AG04449 (cell line): ENCODE measurements around the gene FAM234B.

Experiments used
- CTCF ChIA-PET: fragments of 350-600 bp; formaldehyde crosslinking; extraction: SDS; loops from one replicate; lab custom pipeline; 2021; ENCODE audit warnings: antibody characterized with exemption; lab: Yijun Ruan, JAX
- POLR2A ChIA-PET: fragments of 400-600, 350-600 bp; formaldehyde crosslinking; extraction: SDS; loops from one replicate; lab custom pipeline; 2020; ENCODE audit warnings: antibody characterized with exemption, inconsistent platforms; lab: Yijun Ruan, JAX
- DNase-seq: peaks from one replicate; pipeline ENCODE4 v3.0.0-alpha.2; 2010; ENCODE audit warnings: low read depth, low spot score
- H3K4me3 ChIP-seq: 2 replicates; pipeline ENCODE4 v1.5.1; 2011; ENCODE audit warnings: low read depth, mild to moderate bottlenecking, control low read depth, low read length
- TF ChIP-seq, protein P1 (sequence below): IDR thresholded peaks from one replicate; pipeline ENCODE4 v1.5.1; 2011; ENCODE audit warnings: mild to moderate bottlenecking, moderate library complexity, low read length, control low read depth, inconsistent platforms; ENCODE audit not compliant: insufficient read depth; ENCODE audit errors: missing control alignments

Gene FAM234B

DNA sequence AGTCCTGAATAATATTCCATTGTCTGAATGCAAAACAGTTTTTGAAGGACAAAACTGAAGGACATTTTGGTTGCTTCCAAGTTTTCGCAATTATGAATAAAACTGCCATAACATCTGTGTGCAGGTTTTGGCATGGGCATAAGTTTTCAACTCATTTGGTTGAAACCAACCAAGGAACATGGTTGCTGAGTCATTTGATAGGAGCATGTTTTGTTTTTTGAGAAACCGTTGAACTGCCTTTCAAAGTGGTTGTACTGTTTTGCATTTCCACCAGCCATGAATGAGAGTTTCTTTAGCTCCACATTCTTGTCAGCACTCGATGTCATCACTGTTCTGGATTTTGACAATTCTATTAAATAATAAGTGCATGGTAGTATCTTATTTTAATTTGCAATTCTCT, 82.3 kb downstream of the FAM234B start:
- no peak for DNase-seq
- no peak overlapping the region for H3K4me3 ChIP-seq
- TF ChIP-seq, protein P1, sequence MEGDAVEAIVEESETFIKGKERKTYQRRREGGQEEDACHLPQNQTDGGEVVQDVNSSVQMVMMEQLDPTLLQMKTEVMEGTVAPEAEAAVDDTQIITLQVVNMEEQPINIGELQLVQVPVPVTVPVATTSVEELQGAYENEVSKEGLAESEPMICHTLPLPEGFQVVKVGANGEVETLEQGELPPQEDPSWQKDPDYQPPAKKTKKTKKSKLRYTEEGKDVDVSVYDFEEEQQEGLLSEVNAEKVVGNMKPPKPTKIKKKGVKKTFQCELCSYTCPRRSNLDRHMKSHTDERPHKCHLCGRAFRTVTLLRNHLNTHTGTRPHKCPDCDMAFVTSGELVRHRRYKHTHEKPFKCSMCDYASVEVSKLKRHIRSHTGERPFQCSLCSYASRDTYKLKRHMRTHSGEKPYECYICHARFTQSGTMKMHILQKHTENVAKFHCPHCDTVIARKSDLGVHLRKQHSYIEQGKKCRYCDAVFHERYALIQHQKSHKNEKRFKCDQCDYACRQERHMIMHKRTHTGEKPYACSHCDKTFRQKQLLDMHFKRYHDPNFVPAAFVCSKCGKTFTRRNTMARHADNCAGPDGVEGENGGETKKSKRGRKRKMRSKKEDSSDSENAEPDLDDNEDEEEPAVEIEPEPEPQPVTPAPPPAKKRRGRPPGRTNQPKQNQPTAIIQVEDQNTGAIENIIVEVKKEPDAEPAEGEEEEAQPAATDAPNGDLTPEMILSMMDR, result no peak
- POLR2A ChIA-PET, result no interaction called here
- CTCF ChIA-PET, result interaction anchor here (1.0 kb wide), 2 partner anchors 9 to 10 kb away, joined by 4 read pairs; no protein-coding TSS in a partner anchor

DNA sequence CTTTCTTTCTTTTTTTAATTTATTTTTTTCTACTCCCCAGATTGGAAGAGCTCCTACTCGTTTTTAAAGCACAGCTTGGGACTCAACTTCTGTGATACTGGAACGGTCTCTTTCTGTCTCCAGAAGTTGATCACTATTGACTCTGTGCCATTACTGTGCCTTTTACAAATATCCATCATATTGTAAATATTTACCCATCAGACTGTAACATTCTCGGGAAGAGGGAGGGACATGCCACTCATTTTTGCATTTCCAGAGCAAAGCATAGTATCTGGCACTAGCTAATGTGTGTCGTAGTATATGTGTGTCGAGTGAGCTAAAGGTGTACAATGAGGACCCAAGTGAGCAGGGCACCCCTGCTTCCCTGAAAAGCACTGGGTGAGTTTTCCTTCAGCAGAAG, 83.3 kb downstream of the FAM234B start:
- CTCF ChIA-PET, result no interaction called here
- TF ChIP-seq, protein P1, result no peak
- no peak overlapping the region for H3K4me3 ChIP-seq
- DNase-seq, result no peak
- POLR2A ChIA-PET, result no interaction called here

DNA sequence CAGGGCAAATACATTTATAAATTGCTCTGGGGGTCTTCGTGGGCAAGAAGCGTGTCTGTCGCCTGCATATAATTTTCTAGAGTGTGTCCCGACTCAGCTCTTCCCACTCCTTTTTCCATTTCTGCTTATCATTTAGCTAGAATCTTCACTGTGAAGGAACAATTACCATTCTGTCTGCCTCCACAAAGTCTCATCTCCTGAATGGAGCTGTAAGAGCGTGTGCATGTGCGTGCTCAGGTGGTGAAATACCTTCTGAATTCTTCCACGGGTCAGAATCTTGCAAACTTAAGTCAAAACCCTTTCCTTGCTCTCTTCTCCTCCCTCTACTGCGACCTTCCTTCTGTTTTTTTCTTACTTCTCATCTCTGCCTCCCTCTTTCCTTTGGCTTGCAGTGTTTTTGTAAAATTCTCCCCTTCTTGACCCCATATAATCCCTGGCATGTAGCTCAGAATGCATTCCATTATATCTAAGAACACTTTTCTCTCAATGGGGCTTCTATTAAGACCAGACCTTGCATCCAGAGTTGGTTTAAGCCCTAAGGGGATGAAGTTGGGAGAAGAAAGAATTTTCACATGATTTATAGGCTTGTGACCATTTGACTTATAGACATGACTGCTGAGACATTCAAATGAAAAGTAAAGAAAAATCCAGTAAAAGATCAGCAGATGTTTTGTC, 84.2 kb downstream of the FAM234B start:
- no peak overlapping the region for H3K4me3 ChIP-seq
- ChIA-PET POLR2A (no interaction called here), CTCF (interaction anchor here (1.3 to 1.5 kb wide), 2 partner anchors 34 to 106 kb away, joined by 3 to 4 read pairs; no protein-coding TSS in a partner anchor)
- TF ChIP-seq, protein P1, result no peak
- no peak for DNase-seq

DNA sequence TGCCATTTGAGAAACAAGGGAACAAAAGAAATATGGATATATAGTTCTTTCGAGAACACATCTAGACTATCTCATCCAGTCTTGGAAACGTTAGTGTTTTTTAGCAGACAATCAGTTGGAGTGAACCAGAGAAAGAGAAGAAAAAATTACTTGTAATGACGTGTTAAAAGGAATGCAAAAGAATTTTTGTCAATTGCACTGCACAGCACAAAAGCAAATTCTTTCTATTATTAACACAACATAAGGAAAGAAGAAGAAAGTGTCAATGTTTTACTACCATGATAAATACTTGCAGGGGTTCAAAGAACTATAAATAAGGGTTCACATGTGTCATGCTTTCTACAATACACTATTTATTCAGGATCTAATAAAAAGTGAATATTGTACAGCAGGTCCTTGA, 86.8 kb downstream of the FAM234B start:
- TF ChIP-seq, protein P1, result no peak
- H3K4me3 ChIP-seq, result no peak overlapping the region
- DNase-seq, result no peak
- ChIA-PET POLR2A (no interaction called here), CTCF (interaction anchor here (1.0 kb wide), 1 partner anchor 11 kb away, joined by 3 read pairs; no protein-coding TSS in a partner anchor)
